GM12878 (cell line): ENCODE results near the gene KLRC2. TPM values are rescaled to one million over a fixed set of nuclear protein-coding genes. Genes with fewer than 3 reads are reported as not detected.

Experiments
- ATAC-seq: fragments of 200-7000 bp; cut with Tn5 transposase; 3 replicates; pipeline ENCODE4 v1.9.1; 2020; ENCODE audit warnings: mild to moderate bottlenecking, moderate library complexity
- BruUV-seq: library from RNA; stranded (reverse); fragments of 400-500 nt; replicated peaks from 2 replicates; lab custom pipeline; 2021; lab: Mats Ljungman, UMichigan
- CTCF ChIA-PET: fragments of 300-600 bp; sonication (Branson Sonifier 250); formaldehyde crosslinking; extraction: SDS; loops from one replicate; lab custom pipeline; 2021; ENCODE audit warnings: inconsistent platforms; lab: Yijun Ruan, JAX
- POLR2A ChIA-PET: fragments of 350-600 bp; formaldehyde crosslinking; extraction: SDS; loops from one replicate; lab custom pipeline; 2021; ENCODE audit warnings: inconsistent platforms; lab: Charles Lee
- RAD21 ChIA-PET: fragments of 300-600 bp; sonication (Branson Sonifier 250); formaldehyde crosslinking; loops from one replicate; lab custom pipeline; 2023; ENCODE audit warnings: antibody characterized with exemption; ENCODE audit not compliant: unreplicated experiment; lab: Charles Lee
- SMC1A ChIA-PET: fragments of 300-600 bp; sonication (Branson Sonifier 250); formaldehyde crosslinking; loops from one replicate; lab custom pipeline; 2023; ENCODE audit not compliant: unreplicated experiment, uncharacterized antibody; lab: Charles Lee
- DNase-seq: peaks from one replicate; pipeline ENCODE4 v3.0.0-alpha.2; 2011; ENCODE audit warnings: low read depth, low spot score
- FAIRE-seq: peaks from 3 replicates; lab custom pipeline; 2011; peaks lifted over from hg19 to GRCh38; lab: Jason Lieb, UNC
- H2AFZ ChIP-seq: 2 replicates; pipeline ENCODE4 v1.6.0; 2011; ENCODE audit warnings: low read depth, low read length, control low read depth; ENCODE audit not compliant: control insufficient read depth
- H3K27ac ChIP-seq: 2 replicates; pipeline ENCODE4 v1.5.1; 2011; ENCODE audit warnings: control low read depth; ENCODE audit not compliant: control insufficient read depth, insufficient read depth
- H3K27me3 ChIP-seq, 2 experiments: replicated peaks in 1 of 2; 2 replicates each; pipeline versions ENCODE4 v1.6.0 to v1.6.1; 2011; ENCODE audit warnings: low read length in 1 of 2; ENCODE audit not compliant: control insufficient read depth in 2 of 2, insufficient read depth in 2 of 2
- H3K36me3 ChIP-seq, 2 experiments: 2 replicates each; pipeline ENCODE4 v1.5.1; 2011; ENCODE audit warnings: low read length in 1 of 2; ENCODE audit not compliant: control insufficient read depth in 2 of 2, insufficient read depth in 2 of 2
- H3K4me1 ChIP-seq: 2 replicates; pipeline ENCODE4 v1.6.1; 2011; ENCODE audit warnings: mild to moderate bottlenecking, low read length, moderate library complexity, mixed read lengths; ENCODE audit not compliant: control insufficient read depth, insufficient read depth
- H3K4me2 ChIP-seq: 2 replicates; pipeline ENCODE4 v1.6.0; 2011; ENCODE audit warnings: control low read depth; ENCODE audit not compliant: control insufficient read depth, insufficient read depth
- H3K4me3 ChIP-seq: fragments of 200-600 bp; sonication (generic); 2 replicates; pipeline ENCODE4 v1.5.1; 2016
- H3K79me2 ChIP-seq: 2 replicates; pipeline ENCODE4 v1.6.0; 2011; ENCODE audit warnings: low read length; ENCODE audit not compliant: control insufficient read depth, insufficient read depth
- H3K9ac ChIP-seq: 2 replicates; pipeline ENCODE4 v1.8.0; 2011; ENCODE audit warnings: low read length, control low read depth, mixed read lengths; ENCODE audit not compliant: control insufficient read depth, insufficient read depth
- H3K9me3 ChIP-seq: replicated peaks from 3 replicates; pipeline ENCODE4 v1.5.1; 2011; ENCODE audit warnings: mild to moderate bottlenecking, low read length; ENCODE audit not compliant: control insufficient read depth, insufficient read depth
- H4K20me1 ChIP-seq: 2 replicates; pipeline ENCODE4 v1.6.0; 2011; ENCODE audit not compliant: control insufficient read depth, insufficient read depth
- ATF2 ChIP-seq: IDR thresholded peaks from 2 replicates; pipeline ENCODE4 v1.6.1; 2012; ENCODE audit warnings: low read length, inconsistent platforms
- BCL11A ChIP-seq: IDR thresholded peaks from 2 replicates; pipeline ENCODE4 v1.6.1; 2011; ENCODE audit warnings: low read depth, low read length
- BCLAF1 ChIP-seq: fragments of 450-650 bp; IDR thresholded peaks from 2 replicates; pipeline ENCODE4 v1.6.1; 2017; ENCODE audit warnings: antibody characterized with exemption, mild to moderate bottlenecking, moderate library complexity
- DPF2 ChIP-seq: fragments of 450-650 bp; IDR thresholded peaks from 2 replicates; pipeline ENCODE4 v1.6.1; 2017; ENCODE audit warnings: mild to moderate bottlenecking
- ELK1 ChIP-seq: IDR thresholded peaks from 2 replicates; pipeline ENCODE4 v1.6.1; 2012; ENCODE audit warnings: low read depth, low read length, improper control_type of control experiment
- HCFC1 ChIP-seq: fragments of 150-350 bp; IDR thresholded peaks from 2 replicates; pipeline ENCODE4 v1.6.1; 2014; ENCODE audit warnings: low read length
- IRF5 ChIP-seq: fragments of 450-650 bp; IDR thresholded peaks from 2 replicates; pipeline ENCODE4 v1.6.1; 2017; ENCODE audit warnings: borderline replicate concordance
- KAT2A ChIP-seq: conservative IDR thresholded peaks from 2 replicates; pipeline ENCODE4 v1.6.1; 2011; ENCODE audit warnings: low read depth, low read length; ENCODE audit not compliant: control insufficient read depth
- MEF2B ChIP-seq: fragments of 450-650 bp; IDR thresholded peaks from 2 replicates; pipeline ENCODE4 v1.6.1; 2018; ENCODE audit warnings: mild to moderate bottlenecking, moderate library complexity; ENCODE audit not compliant: partially characterized antibody, poor library complexity, severe bottlenecking
- MYB ChIP-seq: fragments of 150-350 bp; IDR thresholded peaks from 2 replicates; pipeline ENCODE4 v1.6.1; 2014; ENCODE audit warnings: mild to moderate bottlenecking, low read depth, low read length, borderline replicate concordance
- NR2C1 ChIP-seq: fragments of 450-650 bp; IDR thresholded peaks from 2 replicates; pipeline ENCODE4 v1.6.1; 2017; ENCODE audit warnings: antibody characterized with exemption, mild to moderate bottlenecking, moderate library complexity
- PML ChIP-seq: IDR thresholded peaks from 2 replicates; pipeline ENCODE4 v1.6.1; 2012; ENCODE audit warnings: low read length, inconsistent platforms
- RUNX3 ChIP-seq: IDR thresholded peaks from 2 replicates; pipeline ENCODE4 v1.6.1; 2012; ENCODE audit warnings: low read length, inconsistent platforms
- SRF ChIP-seq, 2 experiments: IDR thresholded peaks; 2 replicates each; pipeline ENCODE4 v1.6.1; 2011; ENCODE audit warnings: low read depth in 2 of 2, low read length in 2 of 2, mild to moderate bottlenecking in 1 of 2, moderate library complexity in 1 of 2
- WGBS: methylation state at CpG from one replicate; pipeline ENCODE4 v1.1.6; 2016; ENCODE audit warnings: low lambda C conversion rate; ENCODE audit not compliant: insufficient replicate concordance, insufficient coverage; ENCODE audit errors: missing lambda C conversion rate; 5-methylcytosine and 5-hydroxymethylcytosine counted together
- in situ Hi-C: fragments of 300-500 bp; cut with MboI; formaldehyde crosslinking; loops from 9 replicates; pipeline ENCODE4 v1.14.3; 2018; ENCODE audit warnings: mixed read lengths
- intact Hi-C: fragments of 100-400 bp; cut with micrococcal nuclease; formaldehyde crosslinking; loops from one replicate; pipeline ENCODE4 v1.14.2; 2022; ENCODE audit not compliant: unreplicated experiment
- polyA plus RNA-seq, 11 experiments: library from polyadenylated mRNA; depleted of rRNA in 4 of 11; unstranded in 6 of 11; stranded (reverse) in 5 of 11; fragments of >200 nt; fragmentation: Nextera tagmentation in 4 of 11; fragmentation: Illumina TruSeq in 1 of 11; extraction: Ambion mirVana in 4 of 11; extraction: Trizol in 1 of 11; gene quantifications; 1 replicate in 1 of 11; 2 replicates in 10 of 11; pipeline versions ENCODE4 v1.2.1 to v1.2.3, GENCODE V29; 2011 to 2016; ENCODE audit warnings: inconsistent platforms in 2 of 11, missing spikeins in 2 of 11, low read depth in 1 of 11
- total RNA-seq, 4 experiments: library from RNA; depleted of rRNA in 3 of 4; stranded (reverse); fragments of >200 nt in 3 of 4; fragmentation: Illumina TruSeq in 1 of 4; extraction: Trizol in 1 of 4; gene quantifications; 2 replicates each; pipeline versions ENCODE4 v1.2.1 to v1.2.3, GENCODE V29; 2013 to 2021

KLRC2 gene
- total and polyA plus RNA-seq, 10 of the 15 experiments (the other 5 are each of a cell fraction or from before 2014, with no cell fraction given), result 0.15 to 0.40 (median 0.20) TPM; not detected in 5

GRCh38 chr12:10384191-10384590, 51.6 kb downstream of the KLRC2 start:
- ChIA-PET CTCF (interaction anchor here (1.6 kb wide), 1 partner anchor 10 kb away, joined by 3 read pairs; no protein-coding TSS in a partner anchor), SMC1A (no interaction called here), RAD21 (no interaction called here), POLR2A (no interaction called here)
- WGBS, result 50% methylated on average over 3 of the region's 3 CpGs
- H2AFZ ChIP-seq, result no peak overlapping the region
- BruUV-seq, result no TSS peak
- H3K27ac ChIP-seq, result no peak overlapping the region
- no peaks in the 10 kb centered on the region for H3K4me1 ChIP-seq
- DNase-seq (no peak), ATAC-seq (no peak), FAIRE-seq (no peak)
- intact Hi-C loops (no loop called here), in situ Hi-C loops (no loop called here)
- no peaks in the 10 kb centered on the region for H3K27me3 ChIP-seq
- H3K9me3 ChIP-seq, result no peaks in the 10 kb centered on the region; the same call in 2 of the 3 replicates
- no peak overlapping the region for H3K9ac ChIP-seq
- no peaks in the 10 kb centered on the region for H4K20me1 ChIP-seq
- no peaks in the 10 kb centered on the region for H3K79me2 ChIP-seq
- no peak for TF ChIP-seq PML
- TF ChIP-seq NR2C1, result no peak
- no peak for TF ChIP-seq ELK1
- no peak for TF ChIP-seq BCLAF1
- TF ChIP-seq HCFC1, result no peak
- no peak for TF ChIP-seq IRF5
- TF ChIP-seq KAT2A, result no peak
- no peak for TF ChIP-seq ATF2
- TF ChIP-seq DPF2, result no peak
- no peak for TF ChIP-seq MYB
- TF ChIP-seq SRF (IDR thresholded peaks at IDR 0.05; ENCODE audit: low read depth in 2 of 2, low read length in 2 of 2), result no peak
- TF ChIP-seq BCL11A, result no peak
- TF ChIP-seq RUNX3, result no peak
- no peak for TF ChIP-seq MEF2B
- H3K4me2 ChIP-seq, result no peak overlapping the region
- H3K4me3 ChIP-seq, result no peak overlapping the region
- H3K36me3 ChIP-seq, result no peaks in the 10 kb centered on the region
